Fibroblast of mammary gland (primary cell): Measurements from ENCODE around the gene SCAMP1.
A peak's percentile ranks its signal among the peaks of the same experiment; 100 is the strongest.
"Not testable (repeated sequence)": the region's sequence is repeated elsewhere in the genome, so short reads cannot be mapped to it uniquely, and the experiment has no call there.

Experiments
- DNase-seq: peaks from one replicate; pipeline ENCODE4 v3.0.0-alpha.2; 2010; ENCODE audit warnings: low read depth
- H3K4me3 ChIP-seq: 2 replicates; pipeline ENCODE4 v1.5.1; 2011; ENCODE audit warnings: low read depth, mild to moderate bottlenecking, low read length, moderate library complexity; ENCODE audit not compliant: control insufficient read depth
- CTCF ChIP-seq: conservative IDR thresholded peaks from 2 replicates; pipeline ENCODE4 v1.5.1; 2011; ENCODE audit warnings: low read depth, low read length, inconsistent platforms; ENCODE audit not compliant: control insufficient read depth, insufficient read depth

The SCAMP1 gene

GRCh38 chr5:78433972-78434371 lies 73.6 kb downstream of the SCAMP1 start:
- TF ChIP-seq CTCF: no peak
- no peak overlapping the region for H3K4me3 ChIP-seq
- no peak for DNase-seq

- TF ChIP-seq CTCF: no peak
- no peak overlapping the region for H3K4me3 ChIP-seq
- no peak for DNase-seq
Observed at GRCh38 chr5:78447775-78448424, 87.5 kb downstream of the SCAMP1 start.

DNA sequence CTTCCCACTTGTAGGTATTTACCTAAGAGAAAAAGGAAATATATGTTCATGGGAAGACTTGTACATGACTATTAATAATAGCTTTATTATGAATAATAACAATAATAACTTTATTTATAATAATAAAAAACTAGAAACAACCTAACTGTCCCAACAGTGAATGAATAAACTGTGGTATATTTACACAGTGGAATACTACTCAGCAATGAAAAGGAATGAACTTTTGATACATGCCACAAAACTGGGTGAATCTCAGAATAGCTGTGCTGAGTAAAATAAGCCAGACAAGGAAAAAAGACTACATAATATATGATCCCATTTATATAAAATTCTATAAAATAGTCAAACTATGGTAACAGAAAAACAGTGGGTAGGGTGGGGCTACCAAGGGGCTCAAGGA lies 88.7 kb downstream of the SCAMP1 start:
- no peak for DNase-seq
- no peak for TF ChIP-seq CTCF
- H3K4me3 ChIP-seq: no peak overlapping the region

GRCh38 chr5:78457507-78457906 lies 97.1 kb downstream of the SCAMP1 start:
- DNase-seq: not testable (repeated sequence)

GRCh38 chr5:78458843-78459242 lies 98.4 kb downstream of the SCAMP1 start:
- no peak for TF ChIP-seq CTCF

More at GRCh38 chr5:78457507-78457906, 97.1 kb downstream of the SCAMP1 start:
- H3K4me3 ChIP-seq: not testable (repeated sequence)

DNA sequence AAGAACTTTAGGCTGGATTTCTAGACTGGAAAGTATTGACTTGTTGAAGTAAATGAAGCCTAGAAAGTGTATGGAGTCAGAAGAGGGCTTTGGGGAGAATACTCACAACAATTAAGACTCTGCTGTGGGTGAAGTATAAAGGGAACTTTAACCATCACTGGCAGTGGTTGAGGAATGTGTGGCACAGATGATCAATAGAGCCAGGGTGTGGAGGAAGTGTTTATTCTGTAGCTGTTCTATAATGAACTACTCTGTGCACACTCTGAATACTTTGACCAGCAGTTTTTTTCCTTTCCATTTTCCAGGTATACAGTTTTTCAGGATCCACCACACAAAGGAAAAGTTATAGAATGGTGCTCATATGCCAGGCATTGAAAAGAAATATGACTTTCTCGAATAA lies 106.7 kb downstream of the SCAMP1 start:
- no peak for TF ChIP-seq CTCF
- H3K4me3 ChIP-seq: no peak overlapping the region
- DNase-seq: no peak

More at GRCh38 chr5:78458843-78459242, 98.4 kb downstream of the SCAMP1 start:
- no peak for DNase-seq
- no peak overlapping the region for H3K4me3 ChIP-seq

DNA sequence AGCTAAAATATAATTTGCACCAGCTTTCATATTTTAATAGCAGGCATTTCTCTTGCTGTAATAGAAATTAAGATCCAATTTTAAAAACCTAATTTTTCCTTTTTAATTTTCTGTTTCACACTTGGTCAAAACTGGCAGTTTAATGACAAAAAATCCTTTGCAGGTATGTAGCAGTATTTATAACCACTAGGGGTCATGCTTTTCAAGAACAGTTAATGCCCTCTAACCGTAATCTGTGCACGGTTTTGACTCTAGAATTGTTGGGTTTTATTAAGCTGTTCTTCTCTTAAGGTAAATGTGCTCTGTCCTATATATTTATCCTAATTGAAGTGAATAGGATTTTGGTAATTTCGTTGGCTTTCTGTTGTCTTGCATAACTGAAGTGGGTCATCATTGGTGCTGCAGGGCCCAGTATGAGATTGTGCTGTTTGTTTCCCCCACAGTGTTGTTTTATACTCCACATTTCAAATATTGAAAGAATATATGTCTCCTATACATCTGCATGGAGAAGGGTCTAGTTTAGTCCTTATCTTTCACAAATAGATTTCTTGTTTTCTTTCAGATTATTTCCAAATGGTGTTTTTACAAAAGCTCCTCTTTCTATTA lies 107.4 kb downstream of the SCAMP1 start:
- DNase-seq: peak; percentile 77
- peak; percentile 83 for TF ChIP-seq CTCF
- no peak overlapping the region for H3K4me3 ChIP-seq
